ENCODE data around the gene FBXL14.
"Not testable (repeated sequence)": the region's sequence is repeated elsewhere in the genome, so short reads cannot be mapped to it uniquely, and the experiment has no call there.

Gene FBXL14

GRCh38 chr12:1620092-1620491, 25.7 kb upstream of the FBXL14 start:
- DNase-seq (ENCODE audit: low read depth in 1 of 2, low spot score in 1 of 2): no peak

DNA sequence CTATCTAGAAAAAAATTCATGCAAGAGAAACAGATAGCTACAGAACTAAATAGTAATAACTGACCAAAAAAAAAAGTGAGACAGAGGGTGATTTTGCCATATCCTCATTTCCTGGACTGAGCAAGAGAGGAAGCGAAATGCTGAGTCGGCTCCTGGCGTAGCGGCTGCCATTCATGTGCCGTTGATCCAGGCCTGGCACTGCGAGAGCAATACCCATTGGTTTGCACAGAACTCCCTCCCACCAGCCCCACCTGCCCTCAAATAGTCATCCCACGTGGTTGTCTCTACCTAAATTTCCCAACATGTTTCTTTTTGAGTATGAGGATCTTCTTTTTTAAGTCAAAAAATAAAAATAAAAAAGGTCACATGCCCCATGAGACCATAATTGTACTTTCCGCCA, 25.2 kb upstream of the FBXL14 start:
- no peak for DNase-seq (ENCODE audit: low read depth in 1 of 2, low spot score in 1 of 2)

GRCh38 chr12:1619159-1619558, 24.8 kb upstream of the FBXL14 start:
- no peak for DNase-seq (ENCODE audit: low read depth in 1 of 2, low spot score in 1 of 2)

DNA sequence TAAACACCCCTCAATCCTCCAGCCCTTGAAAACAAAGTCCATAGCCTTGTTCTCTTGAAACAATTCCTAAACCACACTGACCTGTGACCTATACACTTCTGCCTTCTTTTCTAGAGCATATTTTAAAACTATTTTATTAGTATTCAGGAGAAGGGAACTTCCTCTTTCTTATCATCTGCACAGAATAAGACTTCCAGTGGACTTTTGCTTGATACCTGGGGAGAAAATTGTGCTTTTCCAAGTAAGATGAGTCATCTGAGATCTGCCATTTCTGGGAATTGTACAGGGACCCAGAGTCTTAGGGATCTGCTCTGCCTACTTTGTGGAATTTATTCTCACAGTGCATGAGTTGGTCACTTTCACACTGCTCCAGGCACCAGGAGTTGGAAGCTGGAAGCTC, 24.1 kb upstream of the FBXL14 start:
- no peak for DNase-seq (ENCODE audit: low read depth in 1 of 2, low spot score in 1 of 2)

GRCh38 chr12:1616233-1617066, 22.1 kb upstream of the FBXL14 start:
- DNase-seq (ENCODE audit: low read depth in 1 of 2, low spot score in 1 of 2): no peak

GRCh38 chr12:1614360-1614759, 20.0 kb upstream of the FBXL14 start:
- no peak for DNase-seq (ENCODE audit: low read depth in 1 of 2, low spot score in 1 of 2)

- no peak for DNase-seq (ENCODE audit: low read depth in 1 of 2, low spot score in 1 of 2)
Measured at GRCh38 chr12:1613860-1614259, 19.5 kb upstream of the FBXL14 start.

DNA sequence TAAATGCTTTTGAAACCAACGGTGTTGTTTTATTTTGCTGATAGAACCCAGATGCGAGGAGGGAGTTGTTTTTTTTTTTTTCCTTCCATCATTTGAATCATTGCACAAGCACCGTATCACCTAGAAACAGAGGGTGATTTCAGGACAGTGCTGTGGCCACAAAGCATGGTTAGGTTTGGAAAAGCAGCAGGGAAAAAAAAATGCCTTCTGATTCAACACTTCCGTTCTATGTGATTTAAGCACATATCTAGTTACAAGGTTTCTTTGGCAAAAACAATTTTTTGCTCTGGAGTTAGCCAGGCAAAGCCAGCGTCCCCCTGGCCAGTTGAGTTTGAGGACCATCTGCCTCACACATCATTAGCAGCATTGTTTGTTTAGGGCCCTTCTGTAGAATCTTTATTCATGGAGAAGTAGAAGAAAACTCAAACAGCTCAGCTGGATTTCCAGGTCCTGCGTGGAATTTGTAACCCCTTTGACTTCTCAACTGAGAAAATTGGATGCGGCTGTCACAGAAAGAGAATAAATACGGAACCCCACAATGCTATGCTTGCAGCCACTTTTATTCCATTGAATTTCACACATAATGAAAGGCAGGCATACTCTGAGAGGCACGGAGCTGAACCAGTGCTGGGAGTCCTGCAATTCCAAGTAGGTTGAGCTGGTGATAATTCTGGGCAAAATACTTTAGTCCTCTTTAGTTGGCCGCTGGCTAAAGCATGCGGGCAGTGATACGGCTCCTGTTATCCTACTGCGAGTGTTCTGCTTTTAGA, 17.6 kb upstream of the FBXL14 start:
- no peak for DNase-seq (ENCODE audit: low read depth in 1 of 2, low spot score in 1 of 2)

DNA sequence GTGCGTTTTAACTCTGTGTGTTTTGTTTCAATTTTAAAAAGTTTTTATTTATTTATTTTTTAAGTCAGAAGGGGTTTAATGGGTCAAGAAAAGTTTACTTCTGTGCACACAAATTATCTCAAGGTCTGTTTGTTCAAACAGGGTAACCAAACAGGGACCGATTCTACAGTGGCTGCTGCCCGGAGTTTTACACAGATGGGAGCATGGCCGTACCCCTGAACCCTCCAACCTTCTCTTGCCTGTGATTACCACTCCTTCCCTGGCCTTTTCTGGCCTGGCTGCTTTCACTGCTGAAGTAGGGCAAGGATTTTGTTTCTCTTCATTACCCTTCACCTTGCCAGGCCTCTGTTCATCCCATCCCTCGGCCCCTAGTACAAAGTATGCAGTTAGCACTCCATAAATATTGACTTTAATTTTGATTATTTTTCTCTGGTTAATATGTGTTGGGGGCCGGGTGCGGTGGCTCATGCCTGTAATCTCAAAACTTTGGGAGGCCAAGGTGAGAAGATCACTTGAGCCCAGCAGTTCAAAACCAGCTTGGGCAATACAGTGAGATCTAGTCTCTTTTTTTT, 15.8 kb upstream of the FBXL14 start:
- DNase-seq (ENCODE audit: low read depth in 1 of 2, low spot score in 1 of 2): no peak

- DNase-seq (ENCODE audit: low read depth in 1 of 2, low spot score in 1 of 2): no peak
Measured at GRCh38 chr12:1608713-1609119, 14.3 kb upstream of the FBXL14 start.

GRCh38 chr12:1607940-1608712, 13.7 kb upstream of the FBXL14 start:
- DNase-seq (ENCODE audit: low read depth in 1 of 2, low spot score in 1 of 2): no peak

DNA sequence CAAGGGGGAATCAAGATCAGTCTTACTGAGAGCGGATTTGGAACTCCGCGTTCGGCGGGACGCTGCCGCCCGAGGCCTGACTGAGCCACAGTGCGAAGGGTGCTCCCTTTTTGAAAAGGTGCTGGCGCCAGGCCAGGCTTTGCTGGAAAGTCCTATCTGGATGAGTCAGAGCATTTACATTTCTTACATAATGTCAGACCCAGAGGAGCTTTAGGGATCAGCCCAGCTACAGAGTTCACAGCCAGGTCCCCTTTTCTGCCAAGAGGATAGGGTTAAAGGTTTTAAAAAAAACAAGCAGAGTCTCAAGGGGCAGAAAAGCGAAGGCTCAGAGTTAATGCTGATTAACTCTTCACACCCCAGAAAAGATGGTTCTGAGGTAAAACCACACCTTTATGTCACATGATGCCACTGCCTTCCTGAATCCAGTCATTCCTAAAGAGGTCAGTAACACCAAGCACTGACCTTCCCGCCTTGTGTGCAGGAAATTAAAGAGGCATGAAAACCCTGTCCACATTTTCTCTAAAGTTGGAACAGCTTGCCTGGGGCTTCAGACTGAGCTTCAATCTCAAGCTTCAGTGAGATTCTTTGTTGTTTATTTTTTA, 11.7 kb upstream of the FBXL14 start:
- peak; percentile 28 to 72 for DNase-seq (ENCODE audit: low read depth in 1 of 2, low spot score in 1 of 2)

DNA sequence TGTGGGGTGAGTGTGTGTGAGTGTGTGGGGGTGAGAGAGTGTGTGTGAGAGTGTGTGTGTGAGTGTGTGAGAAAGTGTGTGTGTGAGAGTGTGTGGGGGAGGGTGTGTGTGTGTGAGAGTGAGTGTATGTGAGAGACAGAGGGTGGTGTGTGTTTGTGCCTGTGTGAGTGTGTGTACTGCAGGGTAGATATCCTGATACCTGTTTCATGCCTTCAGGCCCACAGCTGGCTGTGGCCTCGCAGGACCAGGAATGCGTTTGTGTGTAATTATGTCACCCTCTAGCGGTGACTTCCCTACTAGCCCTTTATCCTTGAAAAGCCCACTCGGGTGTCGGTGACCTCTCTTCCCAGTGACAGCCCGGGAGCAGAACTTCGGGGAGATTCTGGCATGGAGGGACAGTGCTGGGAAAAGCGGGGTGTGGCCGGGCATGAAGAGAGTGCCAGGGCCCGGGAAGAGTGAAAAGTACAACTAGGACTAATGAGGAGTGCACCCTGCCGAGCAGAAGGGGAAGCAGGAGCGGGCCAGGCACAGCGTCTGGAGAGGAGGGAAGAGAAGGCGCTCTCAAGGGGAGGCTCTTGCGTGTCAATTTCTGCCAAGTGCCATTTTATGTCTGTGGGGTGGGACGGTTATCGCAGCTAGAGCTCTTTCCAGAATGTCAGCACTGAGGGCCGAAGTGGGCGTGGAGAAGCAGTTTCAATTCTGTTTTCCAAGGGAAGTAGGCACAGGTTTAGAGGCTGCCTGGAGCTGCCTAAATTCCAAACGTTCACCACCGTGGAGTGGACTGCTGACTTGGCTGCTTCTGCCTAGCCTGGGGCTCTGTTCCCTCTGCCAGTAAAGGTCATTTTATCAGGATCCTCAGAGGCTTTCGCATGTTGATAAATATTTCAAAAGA, 11.0 kb upstream of the FBXL14 start:
- no peak for DNase-seq (ENCODE audit: low read depth in 1 of 2, low spot score in 1 of 2)

GRCh38 chr12:1604464-1604863, 10.1 kb upstream of the FBXL14 start:
- DNase-seq (ENCODE audit: low read depth in 1 of 2, low spot score in 1 of 2): no peak

- DNase-seq (ENCODE audit: low read depth in 1 of 2, low spot score in 1 of 2): no peak
Measured at GRCh38 chr12:1603269-1603993, 9.1 kb upstream of the FBXL14 start.

GRCh38 chr12:1602706-1603105, 8.3 kb upstream of the FBXL14 start:
- not testable (repeated sequence) for DNase-seq (ENCODE audit: low read depth in 1 of 2, low spot score in 1 of 2)

DNA sequence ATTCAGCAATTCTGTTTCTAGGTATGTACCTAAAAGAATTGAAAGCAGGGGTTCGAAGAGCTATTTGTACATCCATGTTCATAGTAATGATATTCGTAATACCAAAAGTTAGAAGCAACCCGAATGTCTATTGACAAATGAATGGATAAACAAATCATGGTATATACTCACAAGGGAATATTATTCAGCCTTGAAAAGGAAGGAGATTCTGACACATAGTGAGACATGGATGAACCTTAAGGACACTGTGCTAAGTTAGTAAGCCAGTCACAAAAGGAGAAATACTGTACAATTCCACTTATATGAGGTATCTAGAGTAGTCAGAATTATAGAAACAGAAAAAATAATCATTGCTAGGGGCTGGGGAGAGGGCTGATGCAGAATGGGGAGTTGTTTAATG, 4.4 kb upstream of the FBXL14 start:
- no peak for DNase-seq (ENCODE audit: low read depth in 1 of 2, low spot score in 1 of 2)

- no peak for DNase-seq (ENCODE audit: low read depth in 1 of 2, low spot score in 1 of 2)
Measured at GRCh38 chr12:1595690-1596347, 1.4 kb upstream of the FBXL14 start.
